Skin of body (tissue), 2 donors: ENCODE results near the gene GRAMD1B. TPM values are rescaled to one million over a fixed set of nuclear protein-coding genes. Genes with fewer than 3 reads are reported as not detected.

Experiments used
- DNase-seq: peaks from one replicate; lab custom pipeline; 2025; lab: John Stamatoyannopoulos, UW
- total RNA-seq: library from RNA; depleted of rRNA; stranded (reverse); fragments of >200 nt; gene quantifications from one replicate; pipeline ENCODE4 v1.2.3, GENCODE V29; 2014

The GRAMD1B gene
- total RNA-seq, 1 donor from 2014 or later, result 3.4 TPM

DNA sequence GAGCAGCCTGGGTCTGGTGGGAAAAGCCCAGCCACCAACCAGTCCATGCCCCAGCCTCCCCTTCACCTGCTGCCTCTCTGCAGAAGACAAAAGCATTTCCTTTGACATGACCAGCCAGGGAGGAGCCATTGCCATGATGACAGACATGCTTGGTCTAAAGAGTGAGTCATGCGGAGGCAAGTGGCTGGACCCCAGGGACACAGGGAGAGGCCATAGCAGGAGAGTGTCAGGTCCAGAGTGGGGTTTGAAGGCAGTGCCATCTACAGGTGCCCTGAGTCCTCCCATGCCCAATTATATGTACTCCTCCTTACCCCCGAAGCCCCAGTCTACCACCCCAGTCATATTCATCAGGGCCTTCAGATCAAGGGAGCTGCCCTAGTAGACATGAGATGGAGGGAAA, 157.0 kb downstream of the GRAMD1B start:
- DNase-seq, result no peak

DNA sequence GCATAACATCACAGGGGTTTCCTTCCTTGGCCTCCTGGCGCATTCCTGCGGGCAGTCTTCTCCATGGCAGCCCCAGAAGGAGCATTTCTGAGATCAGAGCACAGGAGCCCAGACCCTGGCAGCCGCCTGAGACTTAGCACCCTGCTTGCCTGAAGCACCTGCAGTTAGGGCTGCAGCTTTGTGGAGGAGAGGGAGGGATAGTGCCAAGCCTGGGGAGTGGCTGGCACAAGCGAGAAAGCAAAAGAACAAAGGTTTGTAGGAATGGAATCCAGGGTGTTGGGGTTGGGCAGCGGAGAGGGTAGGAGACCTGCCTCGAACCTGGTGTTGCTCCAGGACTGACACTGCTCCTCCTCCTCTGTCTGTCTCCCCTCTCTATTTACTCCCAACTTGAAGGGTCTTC, 157.5 kb downstream of the GRAMD1B start:
- no peak for DNase-seq

DNA sequence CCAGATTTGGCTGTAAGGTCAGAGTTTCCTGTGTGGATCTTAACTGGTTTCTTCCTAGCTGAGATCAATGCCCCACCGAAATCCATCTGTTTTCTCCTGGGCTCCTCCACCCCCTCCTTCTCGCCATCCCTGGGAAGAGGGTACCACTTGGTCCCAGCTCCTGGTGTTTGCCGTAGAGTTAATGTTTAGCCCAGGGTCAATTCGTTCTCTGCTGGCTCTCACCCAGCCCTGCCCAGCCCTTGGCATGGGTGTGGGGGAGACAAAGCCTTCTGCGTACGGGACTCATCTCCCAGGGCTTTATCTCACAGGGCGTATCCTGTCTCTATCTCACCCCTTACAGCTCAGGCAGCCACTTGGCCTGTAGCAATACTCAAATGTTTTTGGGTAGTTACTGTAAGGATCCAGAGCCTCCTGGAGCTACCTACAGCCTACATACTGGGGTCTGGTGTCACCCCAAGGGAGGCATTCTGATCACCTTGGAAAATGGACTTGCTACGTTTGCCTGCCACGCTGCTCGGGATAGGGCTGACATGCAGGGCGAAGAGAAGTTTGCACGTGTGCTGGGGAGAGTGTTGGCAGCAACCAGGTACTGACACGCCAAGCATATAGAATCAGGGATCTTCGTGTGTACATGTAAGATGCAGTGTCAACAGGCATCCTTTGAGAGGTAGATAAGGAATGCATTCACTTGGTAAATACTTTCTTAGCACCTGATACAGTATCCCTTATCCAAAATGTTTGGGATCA, 158.2 kb downstream of the GRAMD1B start:
- no peak for DNase-seq

DNA sequence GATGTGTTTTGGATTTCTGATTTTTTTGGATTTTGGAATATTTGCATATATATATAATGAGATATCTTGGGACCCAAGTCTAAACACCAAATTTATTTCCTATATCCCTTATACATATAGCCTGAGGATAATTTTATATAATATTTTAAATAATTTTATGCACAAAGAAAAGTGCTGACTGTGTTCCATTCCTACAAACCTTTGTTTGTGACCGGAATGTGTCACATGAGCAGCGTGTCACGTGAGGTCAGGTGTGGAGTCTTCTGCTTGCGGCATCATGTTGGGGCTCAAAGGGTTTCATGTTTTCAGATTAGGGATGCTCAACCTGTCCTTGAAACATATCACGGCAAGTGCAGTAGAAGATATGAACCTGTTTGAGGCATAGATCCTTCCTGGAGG, 158.8 kb downstream of the GRAMD1B start:
- no peak for DNase-seq

DNA sequence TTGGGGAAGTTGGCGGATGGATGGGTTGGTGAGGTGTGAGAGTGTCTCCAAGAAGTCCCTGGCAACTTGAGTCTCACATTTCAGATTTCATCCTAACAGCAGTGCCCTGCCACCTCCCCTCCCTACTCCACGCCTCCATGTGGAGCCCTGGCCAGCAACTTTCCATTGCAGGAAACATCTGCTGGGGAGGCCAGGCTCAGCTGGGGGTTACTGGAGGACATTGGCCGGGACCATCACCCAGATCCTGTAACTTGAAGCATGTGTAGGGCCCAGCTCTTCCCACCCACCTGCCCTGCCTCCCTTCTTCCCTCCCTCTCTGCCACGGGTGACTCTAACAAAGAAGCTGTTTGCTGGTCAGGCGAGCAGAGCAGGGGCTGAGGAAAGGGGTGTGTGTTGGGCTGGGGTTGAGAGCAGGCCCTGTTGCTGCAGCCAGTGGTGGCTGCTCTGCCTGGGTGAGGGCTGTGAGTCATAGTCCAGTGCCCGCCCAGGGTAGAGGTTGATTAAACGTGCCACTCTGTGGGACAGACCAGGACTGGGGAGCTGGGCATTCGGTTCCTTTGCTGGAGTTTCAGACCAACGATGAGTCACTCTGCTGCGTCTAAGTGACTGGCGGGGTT, 160.3 kb downstream of the GRAMD1B start:
- peak; percentile 3 for DNase-seq

DNA sequence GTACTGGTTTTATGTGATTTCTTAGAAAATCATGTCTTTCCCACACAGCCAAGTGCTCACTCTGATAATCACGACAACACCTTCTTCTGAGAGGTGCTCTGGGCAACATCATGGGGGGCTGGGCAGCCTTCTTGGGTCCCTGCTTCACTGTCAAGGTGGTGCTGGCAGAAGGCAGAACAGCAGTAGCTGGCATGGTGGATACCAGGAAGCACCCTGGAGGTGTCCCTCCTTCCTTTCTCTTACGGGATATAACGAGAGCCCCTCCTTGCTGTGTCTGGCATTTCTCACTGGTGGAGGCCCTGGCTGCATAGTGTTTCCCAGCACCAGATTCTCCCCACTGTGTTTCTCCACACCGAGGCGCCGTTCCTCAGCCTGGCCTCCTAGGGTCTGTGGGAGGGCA, 163.5 kb downstream of the GRAMD1B start:
- DNase-seq, result no peak

DNA sequence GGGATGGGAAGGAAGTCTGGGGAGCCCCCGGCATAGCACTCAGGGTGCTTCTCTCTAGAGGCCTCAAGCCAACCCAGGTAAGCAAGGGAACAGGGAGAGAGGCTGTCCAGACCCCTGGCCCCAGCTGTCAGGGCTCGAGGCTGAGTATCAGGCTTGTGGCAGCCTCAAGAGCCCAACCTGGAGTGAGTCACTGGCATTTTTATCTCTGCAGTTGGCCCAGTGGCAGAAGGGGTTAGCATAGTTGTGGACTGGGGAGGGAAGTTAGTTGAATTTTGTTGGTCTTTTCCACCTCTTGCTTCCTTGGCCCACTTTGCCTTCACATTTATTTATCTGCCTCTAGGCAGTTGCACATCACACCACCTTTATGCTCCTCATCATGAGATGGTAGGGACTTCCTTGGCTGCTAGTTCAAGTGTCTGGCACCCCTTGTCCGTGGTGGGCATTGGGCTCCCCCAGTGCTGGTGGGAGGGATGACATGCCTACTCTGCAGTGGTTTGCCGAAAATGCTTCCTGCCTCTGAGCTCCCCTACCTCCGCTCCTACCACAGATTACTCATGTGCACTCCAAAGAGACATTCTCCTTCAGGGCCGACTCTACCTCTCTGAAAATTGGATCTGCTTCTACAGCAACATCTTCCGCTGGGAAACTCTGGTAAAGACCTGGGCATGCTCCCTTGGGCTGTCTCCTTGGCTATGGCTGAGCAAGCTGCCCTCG, 164.3 kb downstream of the GRAMD1B start:
- no peak for DNase-seq

DNA sequence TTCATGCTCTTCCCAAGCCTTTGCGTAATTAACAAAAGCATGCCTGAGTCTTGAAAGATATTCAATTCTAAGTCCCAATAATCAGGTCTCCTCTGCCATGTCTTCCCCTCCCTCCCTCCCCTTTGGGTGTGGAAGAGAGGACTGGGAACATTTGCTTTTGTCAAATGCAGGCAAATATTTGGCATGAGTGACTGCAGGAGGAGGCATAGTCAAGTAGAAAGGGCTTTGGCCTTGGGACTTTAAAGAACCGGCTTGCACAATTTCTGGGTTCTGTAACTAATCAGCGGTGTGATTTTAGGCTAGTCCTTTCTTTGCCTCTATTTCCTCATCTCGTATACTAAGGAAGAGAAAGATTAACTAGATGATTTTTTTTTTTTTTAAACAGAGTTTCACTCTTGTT, 164.9 kb downstream of the GRAMD1B start:
- no peak for DNase-seq

DNA sequence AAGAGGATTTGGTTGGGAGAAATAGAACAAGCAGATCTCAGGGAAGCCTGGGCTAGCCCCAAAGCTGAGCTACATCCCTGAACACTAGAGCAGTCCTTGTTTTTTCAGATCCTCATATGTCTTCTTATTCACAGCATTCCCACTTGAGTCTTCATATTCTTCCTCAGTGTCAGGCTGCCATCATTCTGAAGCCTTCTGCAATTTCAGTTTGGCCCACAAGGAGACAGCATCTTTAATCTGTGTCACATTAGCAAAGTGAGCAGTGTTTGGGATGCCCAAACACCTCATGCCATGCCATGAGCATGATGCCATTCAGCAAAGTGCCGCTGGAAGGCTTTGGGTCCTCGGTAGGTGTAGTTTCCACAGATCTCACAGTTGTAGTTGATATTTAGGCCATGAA, 167.8 kb downstream of the GRAMD1B start:
- DNase-seq, result no peak

DNA sequence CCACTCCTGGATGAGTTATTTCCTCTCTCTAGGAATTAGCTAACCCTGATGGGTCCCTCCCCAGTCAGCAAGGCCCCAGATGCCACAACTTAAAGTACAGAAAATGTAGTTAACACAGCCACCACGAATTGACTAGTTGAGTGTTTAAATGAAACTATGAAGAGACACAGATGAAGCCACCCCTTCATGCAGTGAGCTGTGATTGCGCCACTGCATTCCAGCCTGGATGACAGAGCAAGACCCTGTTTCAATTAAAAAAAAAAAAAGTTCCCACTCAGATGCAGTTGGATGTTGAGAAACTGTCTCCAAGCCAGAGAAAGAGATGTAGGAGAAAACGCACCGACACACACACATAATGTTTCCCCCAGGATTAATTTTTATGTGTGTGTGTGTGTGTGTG, 171.1 kb downstream of the GRAMD1B start:
- DNase-seq, result no peak

DNA sequence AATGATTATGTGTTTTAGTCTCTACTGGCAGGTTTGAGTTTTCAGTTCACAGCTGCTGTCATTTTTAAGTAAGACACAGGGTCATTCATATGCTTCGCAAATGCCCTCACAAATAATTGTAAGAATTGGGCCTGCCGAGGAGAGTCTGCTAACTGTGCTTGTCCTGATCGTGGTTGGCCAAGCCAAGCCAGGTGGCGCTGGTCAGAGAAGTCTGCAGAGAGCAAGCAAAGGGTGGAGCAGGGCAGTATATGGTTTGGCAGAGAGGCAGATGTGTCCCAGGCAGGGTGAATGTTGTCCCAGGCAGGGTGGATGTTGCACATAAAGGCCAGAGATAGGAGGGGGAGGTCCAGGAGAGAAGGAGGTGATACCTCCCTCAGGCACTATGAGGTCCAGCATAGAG, 171.7 kb downstream of the GRAMD1B start:
- DNase-seq, result no peak

DNA sequence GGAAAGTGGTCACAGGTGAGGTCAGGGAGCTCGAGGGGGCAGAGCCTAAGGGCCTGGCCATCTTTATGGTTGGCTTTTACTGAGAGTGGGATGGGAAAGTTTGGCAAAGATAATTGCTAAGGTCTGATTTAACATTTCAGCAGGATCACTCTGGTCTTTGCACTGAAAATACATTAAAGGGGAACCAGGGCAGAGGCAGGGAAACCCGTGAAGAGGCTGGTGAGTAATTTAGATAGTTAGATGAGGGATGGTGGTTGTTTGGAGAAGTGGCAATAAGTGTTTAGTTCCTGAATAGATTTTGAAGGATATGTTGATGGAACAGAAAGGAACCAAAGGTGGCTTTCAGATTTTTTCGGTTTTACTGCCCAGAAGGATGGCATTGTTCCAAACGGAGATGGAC, 173.6 kb downstream of the GRAMD1B start:
- no peak for DNase-seq

DNA sequence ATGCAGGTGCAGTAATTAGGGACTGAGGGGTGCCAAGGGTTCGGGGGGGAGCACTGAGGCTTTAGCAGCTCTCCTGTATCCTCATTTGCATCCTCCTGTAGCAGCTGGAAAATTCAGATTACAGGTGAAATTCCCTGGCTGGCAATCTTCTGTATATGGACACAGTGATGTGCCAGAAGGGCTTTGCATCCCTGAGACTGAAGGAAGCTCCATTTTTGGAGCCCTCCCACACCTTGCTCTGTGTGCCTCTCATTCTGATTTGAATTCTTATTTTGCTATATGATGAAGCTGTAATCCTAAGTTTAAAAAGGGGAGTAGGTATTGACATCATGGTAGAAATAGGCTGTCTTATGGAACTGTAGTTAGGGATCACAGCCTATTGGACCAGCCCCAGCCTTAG, 177.7 kb downstream of the GRAMD1B start:
- no peak for DNase-seq

DNA sequence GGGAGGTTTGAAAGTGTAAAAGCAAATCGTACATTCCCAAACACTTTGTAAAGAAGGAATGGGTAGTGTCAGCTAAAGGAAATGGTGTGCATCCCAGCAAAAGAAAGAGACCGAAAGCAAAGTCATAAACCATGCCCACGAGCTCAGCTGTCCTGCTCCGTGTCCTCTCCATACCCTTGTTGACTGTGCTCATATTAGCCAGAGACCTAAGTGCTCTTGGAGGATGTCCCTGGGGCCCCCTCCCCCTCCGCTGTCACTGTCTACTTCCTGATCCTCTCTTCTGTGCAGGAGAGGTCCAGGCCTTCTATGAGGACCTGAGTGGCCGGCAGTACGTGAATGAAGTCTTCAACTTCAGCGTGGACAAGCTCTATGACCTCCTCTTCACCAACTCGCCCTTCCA, 178.3 kb downstream of the GRAMD1B start:
- no peak for DNase-seq

DNA sequence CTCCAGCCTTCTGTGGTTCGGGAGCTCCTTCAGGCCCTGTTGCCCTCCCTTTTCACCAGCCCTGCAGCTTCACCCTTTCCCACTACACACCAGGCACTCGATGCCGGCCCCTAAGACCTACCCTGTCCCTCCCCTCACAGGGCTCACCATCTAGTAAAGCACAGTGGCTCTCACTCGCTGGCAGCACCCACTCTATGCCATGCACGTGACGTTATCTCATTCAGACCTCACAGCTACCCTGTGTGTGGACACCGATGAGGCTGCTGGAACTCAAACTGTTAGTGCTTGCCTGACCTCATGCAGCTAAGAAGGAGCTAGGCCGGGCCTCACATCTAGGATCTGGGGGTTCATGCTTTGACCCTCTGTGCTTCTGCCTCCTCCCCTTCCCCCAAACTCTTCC, 178.9 kb downstream of the GRAMD1B start:
- DNase-seq, result no peak

DNA sequence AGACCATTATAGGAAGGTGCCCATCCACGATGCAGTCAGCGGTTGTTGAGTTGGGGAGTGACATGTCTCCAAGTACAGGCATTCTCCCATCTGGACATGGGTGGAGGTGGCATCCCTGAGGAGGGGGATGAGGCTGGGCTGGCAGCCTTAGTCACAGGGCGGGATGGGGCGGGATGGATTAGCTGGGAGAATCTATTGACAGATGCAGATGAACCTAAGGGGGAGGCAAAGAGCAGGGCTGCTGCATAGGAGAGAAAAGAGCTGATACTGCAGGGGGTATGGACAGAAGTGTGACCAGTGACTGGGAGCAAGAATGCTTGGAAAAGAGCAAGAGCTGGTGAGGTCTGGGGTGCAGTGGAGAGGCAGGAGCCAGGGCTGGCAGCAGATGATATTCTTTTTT, 181.6 kb downstream of the GRAMD1B start:
- DNase-seq, result no peak

DNA sequence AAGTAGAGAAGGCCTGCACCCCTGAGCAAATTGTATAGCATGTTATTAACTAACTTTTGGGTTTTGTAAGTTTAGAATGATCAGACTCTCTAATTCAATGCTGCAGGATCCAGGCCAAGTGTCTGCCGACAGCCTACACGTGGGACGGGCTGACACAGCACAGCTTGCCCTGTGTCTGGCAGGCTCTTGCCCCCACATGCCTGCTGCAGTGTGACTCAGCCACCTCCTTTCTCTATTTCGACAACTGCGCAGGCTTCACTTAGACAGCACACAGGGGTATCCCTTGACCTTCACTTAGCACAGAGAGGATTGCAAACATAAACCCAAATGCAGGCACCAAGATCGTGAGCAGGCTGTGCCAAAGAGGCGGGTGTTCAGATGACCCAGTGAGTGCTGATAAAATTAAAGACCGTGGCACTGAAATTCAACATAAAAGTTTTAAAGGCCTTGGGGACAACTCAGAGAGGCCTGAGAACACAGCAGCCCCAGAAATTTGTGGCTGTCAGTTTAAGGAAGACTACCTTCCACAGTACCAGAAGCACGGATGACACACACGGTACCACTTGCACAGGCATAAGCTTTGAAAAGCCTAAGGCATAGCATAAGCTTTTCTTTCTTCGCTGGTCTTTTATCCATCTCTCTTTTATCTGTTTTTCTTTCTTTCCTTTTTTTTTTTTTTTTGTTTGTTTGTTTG, 186.6 kb downstream of the GRAMD1B start:
- DNase-seq, result no peak

DNA sequence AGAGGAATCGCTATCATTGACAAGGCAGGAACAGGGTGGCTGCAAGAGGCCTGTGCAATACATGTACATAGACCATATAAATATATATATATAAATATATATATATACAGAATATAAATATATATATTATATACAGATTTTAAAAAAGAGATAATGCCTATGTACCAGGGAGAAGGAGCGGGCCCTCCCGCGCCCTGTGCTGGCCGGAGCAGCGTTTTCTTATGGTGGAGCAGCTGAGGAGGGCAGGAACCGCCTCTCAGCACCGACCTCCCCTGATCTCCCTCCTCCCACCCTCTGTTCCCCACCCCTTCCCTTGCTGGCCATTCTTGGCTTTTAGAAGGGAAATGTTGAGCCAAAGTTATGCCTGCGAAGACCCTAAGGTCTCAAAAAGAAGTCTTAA, 192.5 kb downstream of the GRAMD1B start:
- no peak for DNase-seq

DNA sequence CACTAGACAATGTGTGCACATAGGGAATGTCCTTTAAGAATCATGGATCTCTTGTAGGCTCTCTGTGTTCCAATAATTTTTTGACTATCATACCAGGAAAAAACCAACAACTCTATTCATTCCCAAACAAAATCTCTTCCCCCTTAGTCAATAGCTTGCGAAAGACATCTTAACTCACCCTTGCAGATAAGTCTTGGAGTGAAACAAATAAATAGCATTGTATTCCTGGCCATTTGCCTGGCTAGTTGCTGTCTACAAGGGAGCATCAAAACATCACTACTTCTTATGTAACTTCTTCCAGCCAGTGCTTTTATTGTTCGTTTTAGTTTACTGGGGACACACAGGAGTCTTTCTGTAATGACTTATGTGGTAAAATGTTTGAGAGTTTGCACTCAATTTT, 194.9 kb downstream of the GRAMD1B start:
- DNase-seq, result no peak

DNA sequence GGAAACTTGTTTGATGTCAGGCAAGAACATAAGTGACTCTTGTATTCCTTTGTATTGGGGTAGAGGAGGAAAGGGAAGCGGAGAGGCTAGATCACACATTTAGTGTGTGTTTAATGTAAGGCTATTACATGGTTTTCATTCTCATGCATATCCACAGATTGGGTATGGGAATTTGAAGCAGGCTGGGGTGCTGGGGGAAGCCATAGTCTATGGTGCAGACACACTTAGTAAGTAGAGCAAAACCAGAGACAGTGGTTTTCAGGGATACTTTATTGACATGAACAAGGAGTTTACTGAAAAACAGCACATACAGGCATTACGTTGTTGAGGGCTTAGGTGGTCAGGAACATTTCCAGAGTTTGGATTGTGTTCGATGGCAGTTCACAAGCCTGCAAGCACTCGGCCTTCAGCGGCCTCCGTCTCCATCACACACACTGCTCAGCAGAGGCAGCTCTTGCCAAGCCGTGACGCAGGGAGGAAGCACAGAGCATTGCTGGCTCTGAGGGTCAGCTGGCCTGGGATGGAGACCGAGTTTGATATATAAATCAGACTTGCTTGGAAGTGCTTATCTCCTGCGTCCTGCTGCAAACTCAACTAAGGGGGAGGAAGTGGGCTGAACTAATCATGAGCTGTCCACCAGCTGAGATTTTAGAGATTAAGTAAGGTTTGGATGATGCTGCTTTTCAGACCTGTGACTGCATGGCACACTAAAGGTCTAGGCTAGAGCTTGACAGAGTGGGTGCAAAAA, 199.0 kb downstream of the GRAMD1B start:
- DNase-seq, result no peak

DNA sequence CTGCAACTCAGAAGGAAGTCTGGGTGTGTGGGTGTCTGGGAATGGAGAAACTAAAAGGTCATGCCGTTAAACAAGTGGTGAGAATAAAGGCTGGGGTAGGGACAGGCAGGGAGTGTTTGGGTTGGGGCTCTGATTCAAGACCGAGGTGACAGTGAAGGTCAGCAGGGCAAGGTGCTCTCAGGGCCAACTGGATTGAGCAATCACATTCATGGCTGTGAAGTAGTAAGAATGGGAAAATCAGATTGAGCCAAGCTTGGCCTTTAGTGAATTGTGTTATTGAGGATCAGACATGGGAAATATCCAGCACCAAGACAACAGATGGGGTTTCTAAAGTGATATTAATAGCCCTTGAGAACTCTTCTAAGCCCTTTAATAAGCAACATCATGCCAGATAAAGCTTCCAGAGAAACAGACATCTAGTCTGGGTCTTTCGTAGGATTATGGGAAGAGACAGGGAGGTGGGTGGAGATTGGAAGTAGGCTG, 200.1 kb downstream of the GRAMD1B start:
- no peak for DNase-seq
